HepG2 (cell line): ENCODE data around the gene RUSC1. TPM values are rescaled to one million over a fixed set of nuclear protein-coding genes. Genes with fewer than 3 reads are reported as not detected.

Source experiments
- ARID4A ChIP-seq: sonication (generic); formaldehyde crosslinking; IDR thresholded peaks from 2 replicates; pipeline ENCODE4 v1.5.0; 2020; ENCODE audit warnings: mild to moderate bottlenecking, missing genetic modification reagents, borderline replicate concordance
- CCAR2 ChIP-seq: fragments of 200-400 bp; formaldehyde crosslinking; optimal IDR thresholded peaks from 2 replicates; pipeline ENCODE3; 2018; ENCODE audit warnings: low read depth, mild to moderate bottlenecking, low read length, moderate library complexity
- DBP ChIP-seq: sonication (generic); formaldehyde crosslinking; IDR thresholded peaks from 2 replicates; pipeline ENCODE4 v1.4.0; 2020; ENCODE audit warnings: missing genetic modification reagents; ENCODE audit errors: not compliant biosample characterization
- E2F2 ChIP-seq: sonication (generic); formaldehyde crosslinking; IDR thresholded peaks from 2 replicates; pipeline ENCODE4 v1.4.0; 2020; ENCODE audit warnings: missing genetic modification reagents, borderline replicate concordance
- HOMEZ ChIP-seq: IDR thresholded peaks from 2 replicates; pipeline ENCODE4 v1.6.1; 2016; ENCODE audit warnings: low read depth
- HOXD1 ChIP-seq: sonication (generic); formaldehyde crosslinking; IDR thresholded peaks from 2 replicates; pipeline ENCODE4 v1.5.0; 2020; ENCODE audit warnings: missing genetic modification reagents
- JUN ChIP-seq: sonication (generic); formaldehyde crosslinking; IDR thresholded peaks from 2 replicates; pipeline ENCODE4 v1.4.0; 2020; ENCODE audit warnings: mild to moderate bottlenecking, missing genetic modification reagents
- MEIS1 ChIP-seq: sonication (generic); formaldehyde crosslinking; IDR thresholded peaks from 2 replicates; pipeline ENCODE4 v1.9.0; 2021; ENCODE audit warnings: mild to moderate bottlenecking, missing genetic modification reagents, moderate library complexity, borderline replicate concordance
- PHF8 ChIP-seq: sonication (generic); formaldehyde crosslinking; IDR thresholded peaks from 2 replicates; pipeline ENCODE4 v1.5.0; 2020; ENCODE audit warnings: missing genetic modification reagents
- PTBP1 ChIP-seq: fragments of 200-400 bp; formaldehyde crosslinking; IDR thresholded peaks from 2 replicates; pipeline ENCODE4 v1.6.1; 2018; ENCODE audit warnings: low read length, low read depth; ENCODE audit not compliant: poor library complexity, severe bottlenecking
- SNAPC2 ChIP-seq: sonication (generic); formaldehyde crosslinking; IDR thresholded peaks from 2 replicates; pipeline ENCODE4 v1.8.1; 2022; ENCODE audit warnings: mild to moderate bottlenecking, missing genetic modification reagents
- XBP1 ChIP-seq: sonication (generic); formaldehyde crosslinking; IDR thresholded peaks from 2 replicates; pipeline ENCODE4 v1.5.0; 2020; ENCODE audit warnings: missing genetic modification reagents
- ZFP62 ChIP-seq: sonication (generic); formaldehyde crosslinking; IDR thresholded peaks from 2 replicates; pipeline ENCODE4 v1.4.0; 2020; ENCODE audit warnings: missing genetic modification reagents
- ZNF331 ChIP-seq: sonication (generic); formaldehyde crosslinking; IDR thresholded peaks from 2 replicates; pipeline ENCODE4 v1.4.0; 2020; ENCODE audit warnings: missing genetic modification reagents
- ZNF709 ChIP-seq: sonication (generic); formaldehyde crosslinking; IDR thresholded peaks from 2 replicates; pipeline ENCODE4 v1.5.0; 2020; ENCODE audit warnings: mild to moderate bottlenecking, missing genetic modification reagents
- polyA plus RNA-seq, 8 experiments: library from polyadenylated mRNA; depleted of rRNA in 3 of 8; stranded (reverse) in 7 of 8; unstranded in 1 of 8; fragments of >200 nt; fragmentation: Illumina TruSeq in 4 of 8; extraction: Trizol in 4 of 8; gene quantifications; 2 replicates each; pipeline versions ENCODE4 v1.2.1 to v1.2.3, GENCODE V29; 2011 to 2016; ENCODE audit warnings: low read depth in 4 of 8, missing spikeins in 1 of 8, mixed read lengths in 1 of 8; ENCODE audit not compliant: insufficient read depth in 1 of 8
- total RNA-seq, 5 experiments: library from RNA; depleted of rRNA; stranded (reverse); fragments of >200 nt; fragmentation: Illumina TruSeq; extraction: Trizol; gene quantifications; 2 replicates each; pipeline ENCODE4 v1.2.3, GENCODE V29; 2016; ENCODE audit warnings: low read depth in 1 of 5
- TF ChIP-seq, protein P1 (sequence below): sonication (generic); formaldehyde crosslinking; IDR thresholded peaks from 2 replicates; pipeline ENCODE4 v1.4.0; 2020; ENCODE audit warnings: missing genetic modification reagents, borderline replicate concordance
- TF ChIP-seq, protein P2 (sequence below): sonication (generic); formaldehyde crosslinking; IDR thresholded peaks from 2 replicates; pipeline ENCODE4 v1.4.0; 2020; ENCODE audit warnings: missing genetic modification reagents

Gene RUSC1
- total and polyA plus RNA-seq, 2 of the 13 experiments (the other 11 are each of a cell fraction or from before 2014, with no cell fraction given): 18.7 to 20.4 TPM

DNA sequence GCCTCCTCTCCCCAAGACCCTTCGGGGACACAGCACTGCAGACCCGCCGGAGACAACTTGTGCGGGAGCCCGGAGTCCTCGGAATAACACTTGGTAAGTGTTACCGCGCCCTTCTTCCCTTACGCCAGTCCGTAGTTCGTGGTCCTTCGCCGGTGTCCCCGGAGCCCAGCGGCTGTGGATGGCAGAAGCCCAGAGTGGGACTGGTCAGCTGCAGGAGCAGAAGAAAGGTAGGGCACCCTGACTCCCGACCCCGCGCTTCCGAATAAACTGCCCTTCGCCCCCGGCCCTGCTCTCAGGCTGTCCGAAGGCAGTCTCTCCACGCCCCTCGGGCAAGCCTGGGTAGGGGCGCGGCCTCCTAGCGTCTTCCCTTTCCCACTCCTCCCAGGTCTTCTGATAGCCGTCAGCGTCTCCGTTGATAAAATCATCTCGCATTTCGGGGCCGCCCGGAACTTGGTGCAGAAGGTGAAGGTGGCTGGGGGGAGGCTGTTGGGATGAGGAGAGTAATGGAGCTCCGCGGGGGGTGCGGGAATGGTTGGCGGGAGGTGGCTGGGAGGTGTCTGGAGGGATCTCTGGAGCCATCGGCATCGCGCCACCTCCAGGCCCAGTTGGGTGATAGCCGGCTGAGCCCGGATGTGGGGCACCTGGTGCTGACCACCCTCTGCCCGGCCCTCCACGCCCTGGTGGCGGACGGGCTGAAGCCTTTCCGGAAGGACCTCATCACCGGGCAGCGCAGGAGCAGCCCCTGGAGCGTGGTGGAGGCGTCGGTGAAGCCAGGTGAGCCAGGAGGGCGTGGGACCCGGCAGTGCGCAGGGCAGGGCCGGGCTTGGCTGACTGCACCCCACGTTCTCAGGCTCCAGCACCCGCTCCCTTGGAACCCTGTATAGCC is 4.3 kb downstream of the RUSC1 start (continued):
- TF ChIP-seq HOMEZ (CRISPR knock-in tag) (no peak), SNAPC2 (CRISPR knock-in tag) (no peak), DBP (CRISPR knock-in tag) (no peak), ZNF709 (CRISPR knock-in tag) (no peak), CCAR2 (no peak), XBP1 (CRISPR knock-in tag) (0 out of 2 replicates have a peak, but pooled peaks have one; percentile 35), MEIS1 (CRISPR knock-in tag) (no peak), PTBP1 (peak; percentile 16), HOXD1 (no peak), ARID4A (CRISPR knock-in tag) (peak; percentile 0; the same call in 1 of the 2 replicates), JUN (no peak), E2F2 (CRISPR knock-in tag) (no peak), ZNF331 (CRISPR knock-in tag) (no peak), ZFP62 (CRISPR knock-in tag) (no peak), PHF8 (no peak)
- TF ChIP-seq, protein P1, sequence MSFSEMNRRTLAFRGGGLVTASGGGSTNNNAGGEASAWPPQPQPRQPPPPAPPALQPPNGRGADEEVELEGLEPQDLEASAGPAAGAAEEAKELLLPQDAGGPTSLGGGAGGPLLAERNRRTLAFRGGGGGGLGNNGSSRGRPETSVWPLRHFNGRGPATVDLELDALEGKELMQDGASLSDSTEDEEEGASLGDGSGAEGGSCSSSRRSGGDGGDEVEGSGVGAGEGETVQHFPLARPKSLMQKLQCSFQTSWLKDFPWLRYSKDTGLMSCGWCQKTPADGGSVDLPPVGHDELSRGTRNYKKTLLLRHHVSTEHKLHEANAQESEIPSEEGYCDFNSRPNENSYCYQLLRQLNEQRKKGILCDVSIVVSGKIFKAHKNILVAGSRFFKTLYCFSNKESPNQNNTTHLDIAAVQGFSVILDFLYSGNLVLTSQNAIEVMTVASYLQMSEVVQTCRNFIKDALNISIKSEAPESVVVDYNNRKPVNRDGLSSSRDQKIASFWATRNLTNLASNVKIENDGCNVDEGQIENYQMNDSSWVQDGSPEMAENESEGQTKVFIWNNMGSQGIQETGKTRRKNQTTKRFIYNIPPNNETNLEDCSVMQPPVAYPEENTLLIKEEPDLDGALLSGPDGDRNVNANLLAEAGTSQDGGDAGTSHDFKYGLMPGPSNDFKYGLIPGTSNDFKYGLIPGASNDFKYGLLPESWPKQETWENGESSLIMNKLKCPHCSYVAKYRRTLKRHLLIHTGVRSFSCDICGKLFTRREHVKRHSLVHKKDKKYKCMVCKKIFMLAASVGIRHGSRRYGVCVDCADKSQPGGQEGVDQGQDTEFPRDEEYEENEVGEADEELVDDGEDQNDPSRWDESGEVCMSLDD (CRISPR knock-in tag): no peak
- TF ChIP-seq, protein P2, sequence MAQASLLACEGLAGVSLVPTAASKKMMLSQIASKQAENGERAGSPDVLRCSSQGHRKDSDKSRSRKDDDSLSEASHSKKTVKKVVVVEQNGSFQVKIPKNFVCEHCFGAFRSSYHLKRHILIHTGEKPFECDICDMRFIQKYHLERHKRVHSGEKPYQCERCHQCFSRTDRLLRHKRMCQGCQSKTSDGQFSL: no peak; the same call in 1 of the 2 replicates
